HG02840 (cell line): ENCODE data around the gene MAP7D1.
A peak's percentile ranks its signal among the peaks of the same experiment; 100 is the strongest.
"Not testable (repeated sequence)": the region's sequence is repeated elsewhere in the genome, so short reads cannot be mapped to it uniquely, and the experiment has no call there.

Source experiments
- ATAC-seq: cut with Tn5 transposase; IDR thresholded peaks from one replicate; pipeline ENCODE4 v1.9.1; 2021; ENCODE audit warnings: mild to moderate bottlenecking, moderate library complexity, moderate number of reproducible peaks; ENCODE audit not compliant: unreplicated experiment, low FRiP score

MAP7D1 gene

DNA sequence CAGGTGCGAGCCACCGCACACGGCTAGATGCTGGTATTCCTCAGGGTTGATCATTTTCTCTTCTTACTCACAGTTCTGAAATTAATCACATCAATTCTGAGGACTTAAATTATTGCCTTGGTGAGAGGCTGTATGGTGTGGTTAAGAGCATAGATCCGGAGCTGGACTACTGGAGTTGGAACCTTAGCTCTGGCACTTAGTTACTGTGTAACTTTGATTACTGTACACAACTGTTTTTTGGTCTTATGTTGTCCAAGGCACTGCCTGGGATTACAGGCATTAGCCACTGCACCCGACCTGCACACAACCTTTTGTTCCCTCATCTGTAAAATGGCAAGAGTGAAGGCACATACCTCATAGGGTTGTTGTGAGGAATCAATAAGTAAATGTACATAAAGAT is 42.7 kb downstream of the MAP7D1 start:
- no peak for ATAC-seq

DNA sequence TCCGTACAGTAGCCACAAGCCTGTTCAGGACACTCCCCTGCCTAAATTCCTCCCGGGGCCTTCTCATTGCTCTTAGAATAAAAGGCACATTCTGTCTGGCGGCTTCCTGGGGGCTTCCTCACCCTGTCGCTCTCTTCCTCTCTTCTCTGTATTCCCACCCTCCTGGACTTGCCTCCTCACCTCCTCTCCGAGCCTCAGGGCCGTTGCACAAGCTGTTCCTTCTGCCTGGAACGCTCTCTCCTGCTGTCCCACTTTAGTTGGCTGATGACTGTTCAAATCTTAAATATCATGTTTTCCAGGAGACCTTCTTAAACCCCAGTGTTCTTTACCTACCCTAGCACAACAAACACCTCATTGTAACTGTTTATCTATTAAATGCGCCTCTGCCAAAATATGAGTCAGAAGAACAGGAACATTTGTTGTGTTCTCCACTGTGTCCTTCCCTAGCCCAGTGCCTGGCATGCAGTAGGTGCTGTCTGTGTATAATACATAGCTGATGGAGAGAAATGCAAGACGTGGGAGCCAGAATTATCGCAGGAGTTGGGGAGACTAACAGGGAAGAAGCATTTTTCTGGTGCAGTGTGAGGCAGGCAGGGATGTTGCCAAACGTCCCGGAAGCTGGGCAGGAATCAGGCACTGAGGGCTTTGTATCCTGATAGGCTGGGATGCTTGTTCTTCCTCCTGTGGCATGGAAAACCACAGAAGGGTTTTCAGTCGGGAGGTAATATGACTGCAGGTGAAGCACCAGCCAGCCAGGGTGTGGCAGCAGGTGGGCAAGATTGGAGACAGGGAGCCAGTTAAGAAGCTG is 44.2 kb downstream of the MAP7D1 start:
- no peak for ATAC-seq

DNA sequence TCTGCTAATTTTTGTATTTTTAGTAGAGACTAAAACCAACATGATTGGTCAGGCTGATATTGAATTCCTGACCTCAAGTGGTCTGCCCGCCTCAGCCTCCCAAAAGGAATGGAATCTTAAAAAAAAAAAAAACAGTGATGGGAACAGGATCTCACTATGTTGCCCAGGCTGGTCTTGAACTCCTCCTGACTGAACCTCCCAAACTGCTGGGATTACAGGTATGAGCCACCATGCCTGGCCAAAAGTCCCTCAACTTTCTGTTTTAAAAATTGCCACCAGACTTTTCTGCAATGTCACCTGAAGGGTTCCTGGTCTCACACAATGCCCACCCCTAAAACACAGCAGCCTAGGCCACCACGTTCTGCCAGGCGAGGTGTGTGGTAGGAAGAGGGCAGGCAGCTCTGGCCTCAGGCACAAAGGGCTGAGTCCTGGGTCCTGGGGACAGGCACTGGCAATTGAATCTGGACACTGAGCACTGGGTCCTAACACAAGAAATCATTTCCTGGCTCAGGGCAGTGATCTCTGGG is 47.1 kb downstream of the MAP7D1 start:
- ATAC-seq = no peak

DNA sequence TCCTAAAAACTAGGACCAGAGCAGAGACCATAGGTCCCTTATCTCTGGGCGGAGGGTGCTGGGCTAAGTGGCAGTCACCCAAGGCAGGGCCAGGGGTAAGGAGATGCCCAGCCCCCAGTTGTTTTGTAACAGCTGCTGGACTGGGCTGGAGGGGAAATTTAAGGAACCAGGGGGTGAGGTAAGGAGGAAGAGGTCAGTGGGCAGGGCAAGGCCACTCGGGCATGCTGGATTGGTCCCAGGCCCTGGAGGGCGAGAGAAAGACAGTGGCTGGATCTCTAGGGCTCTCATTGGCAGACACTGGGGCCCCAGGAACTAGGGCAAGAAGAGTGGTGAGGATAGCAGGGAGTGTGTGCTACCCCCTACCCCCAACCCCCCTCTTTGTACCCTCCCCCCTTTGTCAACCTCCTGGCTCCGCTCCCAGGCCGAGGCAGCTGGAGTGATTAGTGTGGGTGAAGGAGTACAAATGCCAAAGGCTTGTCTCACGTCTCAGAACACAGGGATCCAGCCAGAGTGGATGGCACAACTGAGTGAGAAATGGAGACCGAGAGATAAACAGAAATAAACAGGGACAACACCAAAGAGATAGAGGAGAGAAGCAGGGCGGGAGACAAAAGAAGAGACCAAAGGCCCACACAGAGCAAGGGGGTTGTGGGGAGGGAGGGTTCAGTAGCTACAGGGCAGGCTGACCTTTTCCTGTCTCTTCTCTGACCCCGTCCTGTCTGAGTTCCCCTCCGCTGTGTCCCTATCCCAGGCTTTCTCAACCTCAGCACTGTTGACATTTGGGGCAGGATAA is 47.8 kb downstream of the MAP7D1 start:
- ATAC-seq = no peak

DNA sequence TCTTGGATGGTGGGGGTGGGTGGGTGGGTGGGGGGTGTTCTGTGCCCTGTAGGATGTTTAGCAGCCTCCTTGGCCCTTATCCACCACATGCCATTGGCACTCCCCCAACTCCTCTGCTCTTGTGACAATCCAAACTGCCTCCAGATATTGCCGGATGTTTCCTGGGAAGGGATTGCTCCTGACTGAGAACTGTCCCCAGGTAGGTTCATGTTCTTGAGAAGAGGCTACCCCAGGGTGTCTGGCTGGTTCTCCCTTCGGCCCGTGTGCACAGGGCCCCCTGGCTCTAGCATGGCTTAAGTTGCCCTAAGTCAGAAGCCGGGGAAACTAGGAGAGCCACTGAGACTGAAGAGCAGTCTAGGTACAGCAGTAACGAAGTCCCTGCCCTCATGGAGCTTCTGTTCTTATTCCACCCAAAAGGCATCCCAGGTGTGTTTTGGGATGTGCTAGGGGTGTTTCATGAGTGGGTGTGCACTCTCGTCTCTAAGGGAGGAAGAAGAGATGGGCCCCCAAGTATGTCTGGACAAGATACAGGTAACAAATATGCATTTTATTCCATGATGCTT is 48.5 kb downstream of the MAP7D1 start:
- no peak for ATAC-seq

DNA sequence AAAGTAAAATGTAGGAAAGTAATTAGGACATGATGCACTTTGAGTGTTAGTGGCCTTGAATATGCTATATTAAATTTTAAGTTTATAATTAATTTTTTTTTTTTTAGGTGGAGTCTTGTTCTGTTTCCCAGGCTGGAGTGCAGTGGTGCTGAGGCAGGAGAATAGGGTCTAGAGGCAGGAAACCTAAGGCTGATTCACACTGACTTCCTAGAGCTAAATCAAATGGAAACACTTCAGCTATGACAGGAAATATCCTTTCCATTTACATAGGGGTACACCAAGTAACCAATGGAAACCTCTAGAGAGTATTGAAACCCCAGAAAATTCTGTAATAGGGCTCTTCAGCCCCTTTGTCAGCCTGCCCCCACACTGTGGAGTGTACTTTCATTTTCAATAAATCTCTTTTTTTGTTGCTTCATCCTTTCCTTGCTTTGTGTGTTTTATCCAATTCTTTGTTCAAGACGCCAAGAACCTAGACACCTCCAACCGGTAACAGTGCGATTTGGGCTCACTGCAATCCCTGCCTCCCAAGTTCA is 50.4 kb downstream of the MAP7D1 start:
- ATAC-seq = no peak

DNA sequence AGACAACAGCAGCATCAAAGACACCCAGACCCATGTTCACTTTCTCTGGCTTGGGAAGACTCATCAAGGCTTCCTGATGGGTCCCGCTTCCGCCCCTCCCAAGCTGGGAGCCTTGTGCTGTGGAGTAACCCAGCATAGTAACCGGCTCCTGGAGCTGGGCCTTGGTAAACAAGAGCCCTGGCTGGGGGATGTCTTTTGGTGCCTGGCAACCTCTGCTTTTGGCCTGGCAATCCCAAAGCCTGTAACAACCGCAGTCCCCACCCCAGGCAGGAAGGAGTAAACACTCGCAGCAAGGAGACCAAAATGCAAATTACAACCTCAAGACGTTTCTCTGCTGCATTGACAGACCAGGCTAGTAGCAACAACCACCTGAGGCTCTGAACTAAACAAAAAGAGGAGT is 51.4 kb downstream of the MAP7D1 start:
- ATAC-seq = no peak

DNA sequence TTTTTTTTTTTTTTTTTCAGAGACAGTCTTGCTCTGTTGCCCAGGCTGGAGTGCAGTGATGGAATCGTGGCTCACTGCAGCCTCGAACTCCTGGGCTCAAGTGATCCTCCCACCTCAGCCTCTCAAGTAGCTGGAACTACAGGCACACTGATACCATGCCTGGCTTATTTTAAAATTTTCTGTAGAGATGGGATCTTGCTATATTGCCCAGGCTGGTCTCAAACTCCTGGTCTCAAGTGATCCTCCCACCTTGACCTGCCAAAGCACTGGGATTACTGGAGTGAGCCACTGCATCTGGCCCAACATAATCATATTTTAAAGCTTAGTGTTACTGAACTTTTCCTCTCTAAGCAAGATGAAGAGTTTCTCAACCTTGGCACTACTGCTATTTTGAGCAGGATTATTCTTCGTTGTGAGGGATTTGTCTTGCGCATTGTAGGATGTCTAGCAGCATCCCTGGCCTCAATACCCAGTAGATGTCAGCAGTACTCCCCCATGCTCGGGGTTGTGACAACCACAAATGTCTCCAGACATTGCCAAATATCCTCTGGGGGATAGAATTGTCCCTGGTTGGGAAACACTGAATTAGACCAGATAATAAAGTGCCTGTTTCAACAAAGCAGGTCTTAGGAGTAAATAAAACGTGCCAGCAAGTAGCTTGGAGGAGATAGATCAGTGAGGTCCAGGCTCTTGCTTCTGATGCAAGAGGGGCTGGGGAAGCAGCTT is 53.2 kb downstream of the MAP7D1 start:
- no peak for ATAC-seq

DNA sequence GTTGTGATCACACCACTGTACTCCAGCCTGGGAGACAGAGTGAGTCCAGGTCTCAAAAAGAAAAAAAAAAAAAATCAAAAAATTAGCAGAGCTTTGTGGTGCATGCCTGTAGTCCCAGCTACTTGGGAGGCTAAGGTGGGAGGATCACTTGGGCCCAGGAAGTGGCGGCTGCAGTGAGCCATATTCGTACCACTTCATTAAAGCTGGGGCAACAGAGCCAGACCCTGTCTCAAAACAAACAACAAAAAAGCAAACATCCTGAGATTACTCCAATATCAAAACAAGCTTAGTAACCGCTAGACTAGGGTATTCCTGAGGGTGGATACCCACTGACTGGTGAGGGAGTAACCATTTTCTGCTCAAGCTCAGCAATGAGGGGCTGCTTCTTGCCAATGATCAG is 55.3 kb downstream of the MAP7D1 start:
- no peak for ATAC-seq

DNA sequence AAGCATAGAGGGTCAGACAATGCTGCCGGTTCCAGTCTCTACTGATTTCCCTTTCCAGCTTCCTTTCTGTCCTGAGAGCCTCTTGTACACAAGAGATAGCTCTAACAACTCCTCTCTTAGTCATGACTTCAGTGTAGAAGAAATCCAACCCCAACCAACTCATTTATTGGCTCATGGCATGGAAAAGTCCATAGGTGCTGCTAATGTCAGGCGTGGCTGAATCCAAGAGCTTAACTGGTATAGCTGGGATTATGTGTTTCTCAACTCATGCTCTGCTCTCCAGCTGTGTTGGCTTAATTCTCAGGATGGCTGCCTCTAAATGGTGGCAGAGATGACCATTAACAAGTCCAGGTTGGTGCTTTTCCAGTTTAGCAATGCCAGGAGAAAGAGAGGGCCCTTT is 55.9 kb downstream of the MAP7D1 start:
- no peak for ATAC-seq

DNA sequence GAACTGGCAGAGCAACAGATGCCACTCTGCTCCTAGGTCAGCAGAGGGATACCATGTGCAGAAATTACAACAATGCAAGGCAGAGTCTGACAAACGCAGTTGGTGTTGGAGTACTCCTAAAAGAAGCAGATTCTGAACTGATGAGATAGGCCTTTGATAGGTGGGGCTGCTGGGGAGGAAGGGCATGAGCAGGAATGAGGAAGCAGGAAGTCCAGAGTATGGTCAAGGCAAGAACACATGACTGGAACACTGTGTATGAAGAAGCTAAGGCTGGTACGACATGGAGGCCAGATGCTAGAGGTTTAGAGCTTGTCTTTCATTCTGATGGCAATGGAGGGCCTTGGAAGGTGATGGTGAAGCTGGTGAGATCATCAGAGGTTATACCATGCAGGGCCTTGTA is 56.8 kb downstream of the MAP7D1 start:
- ATAC-seq = no peak

DNA sequence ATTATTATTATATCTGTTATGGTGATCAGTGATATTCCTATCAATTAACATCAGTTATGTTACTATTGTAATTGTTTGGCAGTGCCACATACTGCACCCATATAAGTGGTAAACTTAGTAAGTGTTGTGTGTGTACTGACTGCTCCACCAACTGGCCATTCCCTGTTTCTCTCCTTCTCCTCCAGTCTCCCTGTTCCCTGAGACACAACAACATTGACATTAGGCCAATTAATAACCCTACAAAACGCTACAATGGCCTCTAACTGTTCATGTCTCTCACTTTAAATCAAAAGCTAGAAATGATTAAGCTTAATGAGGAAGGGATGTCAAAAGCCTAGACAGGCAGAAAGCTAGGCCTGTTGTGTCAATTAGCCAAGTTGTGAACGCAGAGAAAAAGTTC is 61.7 kb downstream of the MAP7D1 start:
- no peak for ATAC-seq

DNA sequence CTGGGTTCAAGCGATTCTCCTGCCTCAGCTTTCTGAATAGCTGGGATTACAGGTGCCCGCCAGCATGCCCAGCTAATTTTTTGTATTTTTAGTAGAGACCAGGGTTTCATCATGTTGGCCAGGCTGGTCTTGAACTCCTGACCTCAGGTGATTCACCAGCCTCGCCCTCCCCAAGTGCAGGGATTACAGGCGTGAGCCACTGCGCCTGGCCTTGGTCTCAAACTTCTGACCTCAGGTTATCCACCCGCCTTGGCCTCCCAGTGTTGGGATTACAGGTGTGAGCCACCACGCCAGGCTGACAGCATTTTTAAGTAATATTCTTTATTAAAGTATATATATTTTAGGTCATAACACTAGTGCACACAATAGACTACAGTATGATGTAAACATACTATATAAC is 65.9 kb downstream of the MAP7D1 start:
- ATAC-seq = not testable (repeated sequence)

DNA sequence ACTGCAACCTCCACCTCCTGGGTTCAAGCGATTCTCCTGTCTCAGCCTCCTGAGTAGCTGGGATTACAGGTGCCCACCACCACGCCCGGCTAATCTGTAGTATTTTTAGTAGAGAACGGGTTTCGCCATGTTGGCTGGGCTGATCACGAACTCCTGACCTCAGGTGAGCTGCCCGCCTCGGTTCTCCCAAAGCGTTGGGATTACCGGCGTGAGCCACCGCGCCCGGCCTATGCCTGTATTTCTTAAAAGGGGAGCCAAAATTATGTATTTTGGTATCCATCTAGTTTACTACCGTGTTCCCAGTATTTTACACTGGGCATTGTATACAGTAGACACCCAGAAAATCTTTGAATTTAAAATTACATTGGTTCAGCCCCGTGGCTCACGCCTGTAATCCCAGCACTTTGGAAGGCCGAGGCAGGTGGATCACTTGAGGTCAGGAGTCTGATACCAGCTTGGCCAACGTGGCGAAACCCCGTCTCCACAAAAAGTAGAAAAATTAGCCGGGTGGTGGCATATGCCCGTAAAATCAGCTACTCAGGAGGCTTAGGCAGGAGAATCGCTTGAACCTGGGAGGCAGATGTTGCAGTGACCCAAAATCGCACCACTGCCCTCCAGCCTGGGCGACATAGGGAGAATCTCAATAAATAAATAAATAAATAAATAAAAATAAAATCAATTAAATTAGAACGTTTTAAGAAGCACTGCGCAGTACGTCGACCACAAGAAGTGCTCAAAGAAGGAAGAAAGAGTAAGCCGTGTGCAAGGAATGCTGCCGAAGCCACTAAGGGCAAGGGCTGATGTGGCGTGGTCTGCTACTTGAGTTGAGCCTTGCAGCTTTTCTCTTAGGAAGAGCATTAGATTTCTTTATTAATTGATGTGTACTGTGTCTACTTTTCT is 66.8 kb downstream of the MAP7D1 start:
- ATAC-seq = no peak

DNA sequence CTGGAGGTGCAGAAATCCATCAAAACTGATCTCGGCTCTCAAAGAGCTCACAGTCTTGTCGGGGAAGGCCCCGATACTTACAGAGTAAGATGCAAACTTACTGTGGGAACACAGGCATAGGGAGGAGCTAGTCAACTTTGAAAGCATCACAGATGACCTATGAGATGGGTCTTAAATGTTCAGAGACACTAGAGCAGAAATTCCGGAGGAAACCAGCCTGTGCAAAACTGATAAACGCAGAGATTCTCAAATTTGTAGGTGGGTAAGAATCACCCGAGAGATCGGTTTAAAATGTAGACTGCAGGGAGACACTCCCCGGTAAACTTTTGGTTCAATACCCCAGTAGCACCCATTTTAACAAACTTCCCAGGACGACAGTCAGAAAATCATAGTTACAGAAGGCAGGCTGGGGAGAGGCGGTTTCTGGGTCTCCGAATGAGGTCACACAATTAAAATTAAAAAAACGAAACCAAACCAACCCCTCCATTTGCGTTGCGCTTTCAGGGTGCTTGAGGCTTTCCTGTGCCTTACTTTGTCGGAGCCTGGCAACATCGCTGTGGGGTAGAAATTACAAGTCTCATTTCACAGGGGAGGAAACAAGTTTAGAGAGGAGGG is 67.5 kb downstream of the MAP7D1 start:
- ATAC-seq = peak; percentile 25

DNA sequence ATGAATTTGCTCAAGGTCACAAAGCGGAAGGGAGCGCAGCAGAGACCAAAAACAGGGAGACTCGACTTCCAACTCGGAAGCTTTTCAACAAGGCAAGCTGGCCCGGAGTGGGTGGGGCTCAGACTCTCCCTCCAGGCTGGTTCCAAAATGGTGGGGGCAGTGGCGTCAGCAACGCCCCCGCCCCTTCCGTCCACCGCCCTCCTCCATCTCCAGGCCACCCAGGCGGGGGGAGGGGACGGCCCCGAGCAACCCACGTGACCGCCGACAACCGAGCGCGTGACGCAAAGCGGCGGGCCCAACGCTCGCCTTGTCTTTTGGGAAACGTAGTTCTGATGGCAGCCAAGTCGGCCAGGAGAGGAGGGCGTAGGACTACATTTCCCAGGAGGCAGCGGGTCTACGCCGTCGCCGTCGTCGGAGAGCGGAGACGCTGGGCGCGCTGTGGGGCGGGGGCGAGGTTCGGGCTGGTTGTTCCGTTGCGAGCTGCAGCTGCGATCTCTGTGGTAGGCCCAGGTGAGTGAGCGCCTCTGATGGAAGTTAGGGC is 68.1 kb downstream of the MAP7D1 start, which contains the start of gene THRAP3:
THRAP3 (plus strand) TSS at position 448 of the 541 bp plus-strand sequence. CDS start 58,121 bp downstream, outside the sequence.
- peak; percentile 93 for ATAC-seq

DNA sequence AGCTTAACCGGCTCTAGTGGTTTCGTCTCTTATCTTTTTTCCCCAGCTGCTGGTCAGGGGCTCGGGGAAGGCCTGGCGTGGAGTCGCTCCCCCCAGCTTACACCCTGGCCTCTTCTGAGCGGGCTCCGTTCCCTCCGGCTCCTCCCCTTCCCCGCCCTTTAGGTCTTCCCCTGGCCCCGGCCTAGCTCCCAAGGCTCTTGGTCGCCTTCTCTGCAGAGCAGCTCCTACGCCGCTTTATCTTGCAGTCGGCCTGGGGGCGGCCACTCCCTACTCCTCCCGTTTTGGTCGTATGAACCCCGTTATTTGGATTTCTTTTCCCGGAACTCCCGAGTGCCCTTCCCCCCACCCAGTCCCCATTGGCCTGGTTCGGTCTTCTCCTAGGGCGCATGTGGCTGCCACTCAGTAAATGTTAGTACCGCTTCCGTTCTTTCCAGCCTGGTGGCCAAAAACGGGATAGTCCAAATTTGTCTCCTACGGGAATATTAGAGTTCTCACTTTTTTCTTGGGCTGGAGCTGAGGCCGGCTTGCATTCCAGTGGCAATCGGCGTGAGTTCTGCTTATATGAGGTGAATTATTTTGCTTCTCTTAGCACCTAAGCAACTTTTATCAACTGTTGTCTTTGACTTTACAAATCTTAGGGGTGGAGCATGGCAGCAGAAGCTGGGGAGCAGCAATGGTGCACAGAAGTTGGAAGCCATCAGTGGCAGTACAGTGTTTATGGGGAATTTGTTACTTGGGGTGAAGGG is 68.8 kb downstream of the MAP7D1 start:
- ATAC-seq = peak; percentile 44
